ENCODE results near the gene HMGXB4. TPM values are rescaled to one million over a fixed set of nuclear protein-coding genes. Genes with fewer than 3 reads are reported as not detected.

HMGXB4 gene, protein sequence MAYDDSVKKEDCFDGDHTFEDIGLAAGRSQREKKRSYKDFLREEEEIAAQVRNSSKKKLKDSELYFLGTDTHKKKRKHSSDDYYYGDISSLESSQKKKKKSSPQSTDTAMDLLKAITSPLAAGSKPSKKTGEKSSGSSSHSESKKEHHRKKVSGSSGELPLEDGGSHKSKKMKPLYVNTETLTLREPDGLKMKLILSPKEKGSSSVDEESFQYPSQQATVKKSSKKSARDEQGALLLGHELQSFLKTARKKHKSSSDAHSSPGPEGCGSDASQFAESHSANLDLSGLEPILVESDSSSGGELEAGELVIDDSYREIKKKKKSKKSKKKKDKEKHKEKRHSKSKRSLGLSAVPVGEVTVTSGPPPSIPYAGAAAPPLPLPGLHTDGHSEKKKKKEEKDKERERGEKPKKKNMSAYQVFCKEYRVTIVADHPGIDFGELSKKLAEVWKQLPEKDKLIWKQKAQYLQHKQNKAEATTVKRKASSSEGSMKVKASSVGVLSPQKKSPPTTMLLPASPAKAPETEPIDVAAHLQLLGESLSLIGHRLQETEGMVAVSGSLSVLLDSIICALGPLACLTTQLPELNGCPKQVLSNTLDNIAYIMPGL
- total RNA-seq: 36.0 and 36.4 TPM in 2 replicates

DNA sequence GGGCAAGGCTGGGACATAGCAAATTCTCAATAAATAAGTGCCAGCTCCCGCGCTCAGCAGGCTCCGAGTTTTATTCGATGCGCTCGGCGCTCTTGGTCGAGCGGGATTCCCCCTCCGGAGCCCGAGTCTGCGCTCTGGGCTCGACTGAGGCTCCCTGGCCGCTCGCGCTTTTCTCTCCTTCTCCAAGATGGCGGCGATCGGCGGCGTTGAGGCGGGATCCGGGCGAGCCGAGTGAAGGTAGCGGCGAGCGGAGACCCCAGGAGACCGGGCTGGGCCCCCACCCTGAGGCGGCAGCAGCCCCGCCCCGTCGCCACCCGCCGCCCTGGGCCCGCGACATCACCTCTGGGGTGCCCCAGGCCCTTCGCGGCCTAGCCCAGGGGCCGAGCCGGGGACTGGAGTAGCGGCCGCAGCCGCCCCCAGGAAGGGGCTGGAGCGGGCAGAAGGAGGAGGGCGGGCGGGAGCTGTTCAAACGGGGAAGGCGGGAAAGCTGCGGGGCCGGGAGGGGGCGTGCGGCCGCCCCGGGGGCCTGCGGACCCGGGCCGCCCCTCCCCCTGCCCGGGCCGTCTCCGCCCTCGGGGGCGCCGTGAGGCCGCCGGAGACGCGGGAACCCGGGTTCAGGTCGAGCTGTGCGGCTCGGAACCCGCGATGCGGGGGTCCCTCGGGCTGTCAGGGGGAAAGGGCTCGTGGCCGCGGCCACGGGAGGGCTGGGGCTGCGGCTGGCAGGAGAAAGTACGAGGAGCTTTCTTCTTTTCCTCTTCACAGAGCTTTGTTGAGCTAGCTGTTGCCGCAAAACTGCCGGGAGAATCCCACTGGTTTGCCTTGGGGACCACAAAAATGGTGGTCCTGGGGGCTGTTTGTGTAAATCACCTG, at the start of gene HMGXB4:
HMGXB4 (plus strand) TSS at position 173 of the 870 bp plus-strand sequence. CDS start 4,898 bp downstream, outside the sequence.

DNA sequence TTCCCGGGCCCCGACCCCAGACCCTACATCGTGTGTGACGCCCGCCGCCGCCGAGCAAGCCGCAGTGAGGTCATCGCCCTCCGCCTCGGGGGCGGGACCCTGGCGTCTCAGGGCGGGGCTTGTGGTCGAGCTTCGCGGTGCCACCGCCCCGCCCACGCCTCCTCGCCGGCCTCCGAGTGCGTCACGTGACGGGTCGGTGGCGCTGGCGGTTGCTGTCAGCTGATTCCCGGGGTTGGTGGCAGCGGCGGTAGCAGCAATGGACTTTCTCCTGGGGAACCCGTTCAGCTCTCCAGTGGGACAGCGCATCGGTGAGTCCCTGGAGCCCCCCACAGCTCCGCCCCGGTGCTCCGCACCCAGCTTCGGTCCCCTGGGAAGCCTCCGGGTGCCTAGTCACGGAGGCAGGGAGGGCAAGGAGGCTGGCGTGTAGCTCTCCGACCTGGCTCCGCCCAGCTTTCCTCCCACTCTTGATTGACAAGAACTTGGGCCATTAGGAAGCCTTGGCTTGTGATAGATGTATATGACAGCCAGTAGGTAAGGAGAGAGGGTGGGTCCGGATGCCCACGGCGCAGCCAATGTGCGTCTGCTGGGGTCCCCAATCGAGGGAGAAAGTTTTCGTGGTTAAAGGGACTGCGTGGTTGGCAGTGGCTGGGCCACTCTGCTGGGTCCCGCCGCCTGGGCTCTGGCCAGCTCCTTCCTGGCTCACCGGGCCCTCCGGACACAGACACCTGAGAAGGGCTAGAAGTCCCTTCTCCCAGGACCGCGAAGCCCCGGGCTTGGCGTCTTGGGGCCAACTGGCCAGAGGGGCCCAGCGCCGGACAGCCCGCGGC, 42.6 kb downstream of the HMGXB4 start, which contains the start of gene TOM1:
TOM1 (plus strand) TSS at position 222 of the 827 bp plus-strand sequence; CDS start at position 257, 35 bp downstream.

Small RNA genes within 50 kb of the gene (small RNA-seq; reads per million reads assigned to genes)
- gene MIR3909: 0.91 reads per million, percentile 15 among the genes with 10 or more reads in this experiment
- gene MIR6069: not detected
- not detected for gene RNU7-167P

Other genes starting within 250 kb of the HMGXB4 start
- not detected in 2 replicates for gene ISX, start 191.3 kb upstream of the HMGXB4 start, total RNA-seq
- gene TOM1, start 42.4 kb downstream of the HMGXB4 start, total RNA-seq: 22.9 and 26.1 TPM in 2 replicates
- 91.4 and 96.1 TPM in 2 replicates for gene HMOX1, start 123.6 kb downstream of the HMGXB4 start, total RNA-seq
- gene MCM5, start 142.6 kb downstream of the HMGXB4 start, total RNA-seq: 53.7 and 89.7 TPM in 2 replicates

Data from thoracic aorta endothelial cell (primary cell).